Rectal smooth muscle tissue (tissue), 1 donor: ENCODE results near the gene CLTCL1.

Experiments
- H3K27ac ChIP-seq: one replicate; pipeline ENCODE4 v1.7.0; 2013; ENCODE audit warnings: low read depth, low read length, inconsistent platforms
- H3K27me3 ChIP-seq: one replicate; pipeline ENCODE4 v1.7.0; 2013; ENCODE audit warnings: low read length; ENCODE audit not compliant: control insufficient read depth, insufficient read depth
- H3K36me3 ChIP-seq: one replicate; pipeline ENCODE4 v1.7.0; 2013; ENCODE audit warnings: low read length; ENCODE audit not compliant: control insufficient read depth, insufficient read depth
- H3K4me1 ChIP-seq: one replicate; pipeline ENCODE4 v1.7.0; 2013; ENCODE audit warnings: low read length; ENCODE audit not compliant: control insufficient read depth, insufficient read depth
- H3K4me3 ChIP-seq: one replicate; pipeline ENCODE4 v1.7.0; 2013; ENCODE audit warnings: low read length
- H3K9ac ChIP-seq: one replicate; pipeline ENCODE4 v1.7.0; 2013; ENCODE audit warnings: low read length

The CLTCL1 gene

DNA sequence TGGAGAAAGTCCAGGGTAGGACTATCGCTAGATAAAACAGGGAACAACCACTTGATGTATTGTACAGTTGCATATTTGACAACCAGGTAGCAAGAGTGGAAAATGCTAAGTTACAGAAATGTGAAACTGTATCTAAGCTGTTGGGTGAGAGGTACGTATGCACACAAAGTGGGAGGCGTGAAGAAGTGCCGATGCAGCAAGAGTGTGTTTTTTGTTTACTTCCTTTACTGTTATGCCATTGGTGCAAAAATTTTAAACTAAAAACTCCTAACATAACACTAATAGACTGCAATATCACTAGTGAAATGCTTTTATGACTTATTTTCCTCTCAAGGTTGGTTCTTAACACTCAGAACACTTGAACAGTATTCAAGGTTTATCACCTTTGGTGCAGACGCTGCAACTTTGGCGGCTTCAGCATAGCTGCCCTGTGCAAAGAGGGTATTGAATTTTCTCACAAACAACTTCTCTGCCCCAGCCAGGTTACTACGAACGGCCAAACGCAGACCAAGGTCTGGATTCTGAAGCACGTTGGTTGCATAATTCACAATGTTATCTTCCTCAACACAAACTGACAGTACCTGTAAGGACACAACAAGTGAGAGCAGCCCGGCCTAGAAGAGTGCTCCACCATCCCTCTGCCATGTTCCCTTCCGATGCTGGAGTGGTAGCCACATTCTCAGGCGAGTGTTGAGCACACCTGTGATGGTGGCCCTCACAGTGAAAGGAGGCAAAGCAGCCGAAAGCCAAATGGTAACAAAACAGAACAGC, 57.2 kb downstream of the CLTCL1 start:
- H3K9ac ChIP-seq, result no peak overlapping the region
- no peaks in the 10 kb centered on the region for H3K27me3 ChIP-seq
- H3K27ac ChIP-seq, result no peak overlapping the region
- peaks cover 3% of the 10 kb centered on the region for H3K36me3 ChIP-seq
- H3K4me1 ChIP-seq, result no peaks in the 10 kb centered on the region
- H3K4me3 ChIP-seq, result no peak overlapping the region

DNA sequence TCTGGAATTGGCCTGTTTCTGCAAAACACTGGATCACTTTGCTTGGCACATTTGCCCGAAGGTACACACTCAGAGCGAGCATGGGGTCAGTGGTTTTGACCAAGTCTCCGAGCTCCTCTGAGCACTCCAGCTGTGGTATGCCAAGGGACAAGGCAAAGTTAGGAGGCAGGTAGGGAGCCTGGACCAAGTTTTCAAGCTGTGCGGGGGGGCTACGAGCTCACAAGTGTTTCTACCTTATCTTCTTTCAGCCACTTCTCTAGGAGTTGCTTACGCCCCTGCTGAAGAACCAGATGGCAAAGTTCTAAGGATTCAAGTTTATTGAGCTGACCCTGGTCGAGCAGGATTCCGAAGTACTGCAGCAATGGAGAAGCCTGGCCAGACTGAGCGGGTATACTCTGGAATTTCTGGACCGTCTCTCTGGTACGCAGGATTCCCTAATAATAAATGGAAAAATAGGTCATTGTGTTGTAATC, 58.3 kb downstream of the CLTCL1 start:
- Histone ChIP-seq H3K4me1 (no peaks in the 10 kb centered on the region), H3K27me3 (no peaks in the 10 kb centered on the region), H3K27ac (no peak overlapping the region), H3K36me3 (peaks cover 3% of the 10 kb centered on the region), H3K9ac (no peak overlapping the region), H3K4me3 (no peak overlapping the region)

DNA sequence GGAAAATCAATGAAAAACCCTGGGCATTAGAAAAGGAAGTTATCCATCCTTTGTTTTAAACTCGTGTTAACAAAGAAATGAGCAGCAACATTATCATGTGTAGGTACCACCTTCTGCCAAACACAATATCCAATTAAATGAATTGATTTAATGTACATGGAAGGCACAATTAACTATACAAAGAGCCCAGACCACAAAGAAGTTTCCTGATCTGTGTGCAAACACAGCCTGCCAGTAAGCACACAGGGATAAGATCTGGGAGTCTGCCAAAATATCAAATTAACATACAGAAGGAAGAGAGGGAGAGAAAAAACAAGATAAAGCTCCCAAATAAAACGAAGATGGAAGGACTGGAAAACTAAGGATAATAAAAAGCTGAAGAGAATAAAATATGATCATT, 58.9 kb downstream of the CLTCL1 start:
- H3K9ac ChIP-seq, result no peak overlapping the region
- no peak overlapping the region for H3K27ac ChIP-seq
- no peak overlapping the region for H3K4me3 ChIP-seq
- H3K36me3 ChIP-seq, result peaks cover 3% of the 10 kb centered on the region
- no peaks in the 10 kb centered on the region for H3K4me1 ChIP-seq
- H3K27me3 ChIP-seq, result no peaks in the 10 kb centered on the region

DNA sequence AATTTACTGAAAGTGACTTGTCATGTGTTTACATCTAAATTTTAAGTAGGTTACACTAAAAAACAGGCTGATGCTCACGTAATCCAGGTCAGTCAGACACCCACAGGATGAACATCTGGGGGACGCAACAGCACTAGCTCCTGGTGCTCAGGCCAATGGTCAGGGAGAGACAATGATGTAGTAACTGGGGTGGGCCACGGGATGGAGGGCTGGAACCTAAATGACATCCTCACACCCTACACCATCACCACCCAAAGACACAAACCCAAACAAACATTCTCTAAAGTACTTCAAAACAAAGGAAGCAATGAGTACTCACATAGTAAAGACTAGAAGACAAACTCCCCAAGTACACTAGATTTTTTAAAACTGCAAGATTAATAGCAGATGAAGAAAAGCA, 59.5 kb downstream of the CLTCL1 start:
- Histone ChIP-seq H3K9ac (no peak overlapping the region), H3K36me3 (peaks cover 3% of the 10 kb centered on the region)

DNA sequence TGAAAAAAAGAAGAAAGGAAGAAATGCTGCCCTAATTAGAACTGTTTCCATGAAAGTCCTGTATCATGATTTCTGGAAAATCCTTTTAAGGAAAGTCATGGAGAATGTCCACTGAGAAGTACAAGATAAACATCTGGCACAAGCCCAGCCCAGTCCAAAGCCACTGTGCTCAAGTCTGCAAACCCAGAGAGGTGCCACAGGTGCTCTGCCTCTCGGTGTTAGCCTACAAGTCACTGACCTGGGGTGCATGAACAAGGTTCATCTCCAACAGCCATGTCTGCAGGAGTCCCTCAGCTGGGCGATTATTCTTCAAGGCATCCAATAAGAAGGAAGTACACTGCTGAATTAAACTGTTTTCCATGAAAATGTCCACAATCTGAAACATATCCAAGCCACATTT, 61.9 kb downstream of the CLTCL1 start:
- Histone ChIP-seq H3K27ac (no peak overlapping the region), H3K4me3 (no peak overlapping the region), H3K36me3 (peaks cover 3% of the 10 kb centered on the region), H3K27me3 (no peaks in the 10 kb centered on the region), H3K9ac (no peak overlapping the region), H3K4me1 (no peaks in the 10 kb centered on the region)

More for the DNA sequence above, 59.5 kb downstream of the CLTCL1 start:
- Histone ChIP-seq H3K4me1 (no peaks in the 10 kb centered on the region), H3K27me3 (no peaks in the 10 kb centered on the region), H3K4me3 (no peak overlapping the region), H3K27ac (no peak overlapping the region)

DNA sequence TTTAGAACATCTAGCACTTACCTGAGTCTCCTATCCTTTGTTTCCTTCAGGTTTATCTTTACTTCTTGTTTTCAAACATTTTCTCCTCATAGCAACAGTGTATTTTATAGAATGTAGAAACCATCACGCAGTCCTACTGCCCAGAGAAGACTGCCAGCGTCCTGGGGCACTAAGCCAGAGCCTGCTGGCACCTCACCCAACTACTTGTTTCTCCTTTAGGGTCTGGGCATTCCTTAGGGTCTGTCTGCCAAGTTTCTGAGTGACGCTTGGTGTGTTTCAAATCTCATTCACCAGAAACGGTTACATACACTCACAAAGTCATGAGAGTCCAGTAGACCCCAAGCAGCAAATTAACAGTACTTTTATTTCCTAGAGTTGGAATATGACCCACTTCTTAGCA, 63.3 kb downstream of the CLTCL1 start:
- Histone ChIP-seq H3K36me3 (no peaks in the 10 kb centered on the region), H3K9ac (no peak overlapping the region), H3K27ac (no peak overlapping the region), H3K27me3 (no peaks in the 10 kb centered on the region), H3K4me3 (no peak overlapping the region), H3K4me1 (no peaks in the 10 kb centered on the region)

DNA sequence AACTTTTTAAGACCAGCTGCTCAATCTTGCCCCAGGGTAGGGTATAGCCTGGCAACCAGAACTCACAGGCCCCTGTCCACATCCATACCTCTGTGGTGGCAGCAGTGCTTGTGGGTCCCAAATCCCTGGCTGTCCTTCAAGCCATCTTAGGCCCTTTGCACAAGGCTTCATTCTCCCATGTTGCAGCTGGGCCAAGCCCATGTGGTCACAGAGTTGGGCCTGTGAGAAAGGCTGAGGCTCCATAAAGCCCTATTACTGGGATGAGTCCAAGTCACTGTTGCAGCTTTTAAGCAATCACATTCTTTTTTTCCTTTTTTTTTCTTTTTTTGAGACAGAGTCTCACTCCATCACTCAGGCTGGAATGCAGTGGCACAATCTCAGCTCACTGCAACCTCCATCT, 65.1 kb downstream of the CLTCL1 start:
- no peak overlapping the region for H3K9ac ChIP-seq
- no peaks in the 10 kb centered on the region for H3K36me3 ChIP-seq
- no peak overlapping the region for H3K27ac ChIP-seq
- H3K4me3 ChIP-seq, result no peak overlapping the region
- H3K4me1 ChIP-seq, result no peaks in the 10 kb centered on the region
- H3K27me3 ChIP-seq, result no peaks in the 10 kb centered on the region

DNA sequence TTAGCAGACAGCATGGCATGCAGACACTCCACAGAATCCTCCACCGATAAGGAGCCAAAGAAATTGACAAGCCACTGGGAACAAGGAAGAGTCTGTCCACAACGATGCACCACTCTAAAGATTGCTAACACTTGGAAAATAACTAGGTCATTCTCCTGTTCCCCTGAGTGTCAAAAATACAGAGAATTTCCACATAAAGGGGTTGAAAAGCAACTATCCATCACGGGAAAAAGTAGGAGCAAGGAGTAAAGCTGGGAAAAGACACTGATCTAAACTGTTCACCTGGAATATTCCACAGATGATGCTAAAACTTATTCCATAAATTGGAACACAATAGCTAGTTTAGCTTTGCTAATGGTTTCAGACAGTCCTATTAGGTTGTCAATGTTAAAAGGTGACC, 66.0 kb downstream of the CLTCL1 start:
- Histone ChIP-seq H3K27ac (no peak overlapping the region), H3K4me3 (no peak overlapping the region), H3K36me3 (no peaks in the 10 kb centered on the region), H3K9ac (no peak overlapping the region), H3K4me1 (no peaks in the 10 kb centered on the region), H3K27me3 (no peaks in the 10 kb centered on the region)

DNA sequence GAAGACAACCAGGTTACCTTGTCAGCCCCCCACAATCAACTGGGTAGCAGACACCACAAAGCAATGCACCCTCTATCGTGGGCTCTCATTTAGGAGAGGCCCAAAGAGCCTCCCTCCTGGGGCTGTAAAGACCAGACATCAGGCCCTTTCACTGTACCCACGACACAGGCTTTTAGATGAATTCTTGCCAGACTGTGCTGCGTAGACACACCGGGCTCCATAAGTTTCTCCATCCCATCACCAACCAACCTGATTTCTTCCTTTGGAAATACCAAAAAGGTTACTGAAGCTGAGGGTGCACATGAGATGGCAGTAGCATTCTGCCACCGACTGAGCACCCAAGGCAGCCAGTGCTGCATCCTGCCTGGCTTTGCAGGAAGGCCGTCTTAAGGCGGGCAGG, 66.5 kb downstream of the CLTCL1 start:
- no peaks in the 10 kb centered on the region for H3K36me3 ChIP-seq
- no peak overlapping the region for H3K27ac ChIP-seq
- no peaks in the 10 kb centered on the region for H3K4me1 ChIP-seq
- H3K4me3 ChIP-seq, result no peak overlapping the region
- H3K27me3 ChIP-seq, result no peaks in the 10 kb centered on the region
- H3K9ac ChIP-seq, result no peak overlapping the region

DNA sequence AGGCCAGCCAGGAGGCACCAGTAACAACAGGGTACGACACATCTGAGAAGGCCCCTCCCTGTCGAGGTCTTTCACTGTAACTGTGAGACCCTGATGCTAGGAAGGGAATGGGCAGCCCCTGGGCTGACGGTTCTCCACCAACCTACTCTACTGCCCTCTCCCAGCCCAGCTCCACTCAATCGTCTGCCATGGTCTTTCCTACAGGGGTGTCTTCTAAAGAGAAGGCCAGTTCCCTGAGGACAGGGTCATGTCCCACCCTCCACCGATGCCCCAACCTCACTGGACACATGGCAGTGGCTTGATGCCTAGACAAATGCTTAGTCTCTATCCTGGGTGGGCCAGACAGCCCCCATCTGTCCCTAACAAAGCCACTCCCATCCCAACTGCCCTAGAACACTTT, 67.0 kb downstream of the CLTCL1 start:
- Histone ChIP-seq H3K27me3 (no peaks in the 10 kb centered on the region), H3K36me3 (no peaks in the 10 kb centered on the region), H3K27ac (no peak overlapping the region), H3K9ac (no peak overlapping the region), H3K4me1 (no peaks in the 10 kb centered on the region), H3K4me3 (no peak overlapping the region)

DNA sequence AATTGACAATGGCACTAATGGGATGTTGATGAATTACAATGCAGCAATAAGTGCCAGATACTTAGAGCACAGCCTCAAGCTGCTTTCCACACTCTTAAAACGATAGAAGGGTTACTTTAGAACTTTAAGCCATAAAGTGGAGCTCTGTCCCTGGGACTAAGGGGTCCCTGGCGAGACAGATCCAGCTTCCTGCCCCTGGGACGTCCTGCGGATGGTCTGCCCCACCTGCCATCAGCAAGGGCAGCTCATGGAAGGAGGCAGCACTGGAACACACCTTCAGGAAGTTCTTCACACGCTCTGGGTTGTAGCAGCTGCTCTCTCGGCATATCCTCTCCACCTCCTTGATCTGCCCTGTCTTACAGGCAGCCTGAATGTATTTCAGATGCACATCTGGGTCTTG, 67.9 kb downstream of the CLTCL1 start:
- Histone ChIP-seq H3K36me3 (no peaks in the 10 kb centered on the region), H3K4me1 (no peaks in the 10 kb centered on the region), H3K9ac (no peak overlapping the region), H3K27me3 (no peaks in the 10 kb centered on the region), H3K4me3 (no peak overlapping the region), H3K27ac (no peak overlapping the region)

DNA sequence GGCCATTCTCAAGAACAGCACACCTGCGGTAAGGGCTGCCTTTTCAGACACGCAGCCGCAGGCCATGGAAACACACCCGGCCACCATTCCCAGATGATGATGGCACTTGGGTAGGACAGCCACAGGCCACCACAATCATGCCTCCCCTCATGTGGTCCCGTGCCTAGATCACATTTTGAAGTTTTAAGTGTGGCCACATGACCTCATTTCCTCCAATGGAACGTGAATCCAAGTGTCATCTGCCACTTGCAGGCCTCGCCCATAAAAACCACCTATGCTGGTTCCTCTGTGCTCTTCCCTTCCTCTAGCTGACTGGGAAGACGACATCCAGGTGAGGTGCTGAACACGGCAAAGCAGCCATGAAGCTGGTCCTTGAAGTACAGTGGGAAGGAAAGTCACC, 68.4 kb downstream of the CLTCL1 start:
- Histone ChIP-seq H3K36me3 (no peaks in the 10 kb centered on the region), H3K27me3 (no peaks in the 10 kb centered on the region), H3K9ac (no peak overlapping the region), H3K4me1 (no peaks in the 10 kb centered on the region), H3K27ac (no peak overlapping the region), H3K4me3 (no peak overlapping the region)

DNA sequence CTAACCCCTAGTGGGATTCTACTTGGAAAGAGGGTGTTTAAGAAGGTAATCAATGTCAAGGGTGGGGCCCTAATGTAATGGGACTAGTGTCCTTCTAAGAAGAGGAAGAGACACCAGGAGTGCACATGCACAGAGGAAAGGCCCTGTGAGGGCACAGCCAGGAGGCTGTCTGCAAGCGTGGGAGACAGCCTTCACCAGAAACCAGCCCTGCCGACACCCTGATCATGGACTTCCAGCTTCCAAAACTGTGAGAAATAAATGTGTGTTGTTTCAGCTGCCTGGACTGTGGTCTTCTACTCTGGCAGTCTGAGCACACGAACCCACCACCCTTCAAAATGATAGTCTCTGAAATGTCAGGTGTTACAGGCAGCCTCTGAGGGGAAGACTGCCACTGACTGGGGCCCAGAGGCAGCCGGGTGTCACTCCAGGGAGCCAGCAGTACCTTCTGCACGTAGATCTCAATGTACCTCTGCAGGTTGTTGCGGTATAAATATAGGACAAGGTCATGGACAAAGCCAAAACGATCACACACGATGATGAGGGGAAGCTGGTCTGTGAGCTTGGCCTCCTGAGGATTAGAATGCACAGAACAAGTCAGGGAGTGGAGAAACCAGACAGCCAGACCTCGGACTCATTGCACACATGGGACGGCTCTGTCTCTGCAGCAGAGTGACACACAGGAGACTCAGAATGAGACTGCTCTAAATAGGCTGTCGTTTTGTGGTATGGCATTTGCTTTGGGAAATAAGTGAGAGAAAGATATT, 69.1 kb downstream of the CLTCL1 start:
- no peak overlapping the region for H3K4me3 ChIP-seq
- H3K9ac ChIP-seq, result no peak overlapping the region
- no peak overlapping the region for H3K27ac ChIP-seq
- no peaks in the 10 kb centered on the region for H3K4me1 ChIP-seq
- H3K36me3 ChIP-seq, result no peaks in the 10 kb centered on the region
- no peaks in the 10 kb centered on the region for H3K27me3 ChIP-seq
